Trophoblast cell (in vitro differentiated cells and primary cell): ENCODE data around the gene NT5DC1.

Experiments used
- DNase-seq, 2 donors: peaks; one replicate each; pipeline ENCODE4 v3.0.0-alpha.2; 2016
- H2AFZ ChIP-seq: 2 replicates; pipeline ENCODE4 v1.6.1; 2013; ENCODE audit warnings: low read length, moderate library complexity, mild to moderate bottlenecking; ENCODE audit not compliant: insufficient read depth, poor library complexity
- H2AK5ac ChIP-seq: 2 replicates; pipeline ENCODE4 v1.6.1; 2013; ENCODE audit warnings: mild to moderate bottlenecking, low read length
- H2BK120ac ChIP-seq: 2 replicates; pipeline ENCODE4 v1.6.1; 2013; ENCODE audit warnings: low read length, mild to moderate bottlenecking, moderate library complexity; ENCODE audit not compliant: insufficient read depth, poor library complexity
- H2BK12ac ChIP-seq: 2 replicates; pipeline ENCODE4 v1.6.1; 2013; ENCODE audit warnings: mild to moderate bottlenecking, low read length, moderate library complexity
- H2BK5ac ChIP-seq: 2 replicates; pipeline ENCODE4 v1.6.1; 2013; ENCODE audit warnings: low read length, low read depth, moderate library complexity, mild to moderate bottlenecking; ENCODE audit not compliant: poor library complexity
- H3K14ac ChIP-seq: 2 replicates; pipeline ENCODE4 v1.6.1; 2013; ENCODE audit warnings: mild to moderate bottlenecking, low read length
- H3K18ac ChIP-seq: 2 replicates; pipeline ENCODE4 v1.6.1; 2013; ENCODE audit warnings: mild to moderate bottlenecking, low read length
- H3K23ac ChIP-seq: 2 replicates; pipeline ENCODE4 v1.6.1; 2013; ENCODE audit warnings: low read length
- H3K27ac ChIP-seq: 2 replicates; pipeline ENCODE4 v1.5.1; 2013; ENCODE audit warnings: low read depth, mild to moderate bottlenecking, inconsistent platforms, low read length, moderate library complexity
- H3K27me3 ChIP-seq: 2 replicates; pipeline ENCODE4 v1.6.1; 2013; ENCODE audit warnings: inconsistent platforms, mild to moderate bottlenecking, low read length, moderate library complexity; ENCODE audit not compliant: insufficient read depth
- H3K36me3 ChIP-seq, 2 experiments: 1 replicate in 1 of 2; 2 replicates in 1 of 2; pipeline ENCODE4 v1.6.1; 2013; ENCODE audit warnings: low read length in 2 of 2, mild to moderate bottlenecking in 2 of 2, moderate library complexity in 1 of 2; ENCODE audit not compliant: insufficient read depth in 2 of 2, control insufficient read depth in 1 of 2
- H3K4ac ChIP-seq: 2 replicates; pipeline ENCODE4 v1.6.1; 2013; ENCODE audit warnings: low read depth, mild to moderate bottlenecking, low read length, moderate library complexity
- H3K4me1 ChIP-seq, 2 experiments: 1 replicate in 1 of 2; 2 replicates in 1 of 2; pipeline ENCODE4 v1.6.1; 2013; ENCODE audit warnings: low read length in 2 of 2, mild to moderate bottlenecking in 2 of 2, moderate library complexity in 1 of 2; ENCODE audit not compliant: insufficient read depth in 2 of 2, control insufficient read depth in 1 of 2
- H3K4me2 ChIP-seq: 2 replicates; pipeline ENCODE4 v1.6.1; 2013; ENCODE audit warnings: inconsistent platforms, mild to moderate bottlenecking, low read length, moderate library complexity
- H3K4me3 ChIP-seq: 2 replicates; pipeline ENCODE4 v1.5.1; 2013; ENCODE audit warnings: mild to moderate bottlenecking, low read depth, low read length, inconsistent platforms
- H3K79me1 ChIP-seq: one replicate; pipeline ENCODE4 v1.6.1; 2013; ENCODE audit warnings: low read length
- H3K79me2 ChIP-seq: 2 replicates; pipeline ENCODE4 v1.6.1; 2013; ENCODE audit warnings: low read length, mild to moderate bottlenecking; ENCODE audit not compliant: control insufficient read depth, insufficient read depth, poor library complexity
- H3K9ac ChIP-seq: 2 replicates; pipeline ENCODE4 v1.6.1; 2013; ENCODE audit warnings: mild to moderate bottlenecking, low read length
- H3K9me3 ChIP-seq: 2 replicates; pipeline ENCODE4 v1.6.1; 2013; ENCODE audit warnings: low read depth, mild to moderate bottlenecking, control low read depth, inconsistent platforms, low read length; ENCODE audit not compliant: insufficient read depth
- H4K12ac ChIP-seq: 2 replicates; pipeline ENCODE4 v1.6.1; 2013; ENCODE audit warnings: low read depth, mild to moderate bottlenecking, low read length, moderate library complexity
- H4K8ac ChIP-seq: 2 replicates; pipeline ENCODE4 v1.6.1; 2013; ENCODE audit warnings: low read depth, mild to moderate bottlenecking, low read length, moderate library complexity
- H4K91ac ChIP-seq: one replicate; pipeline ENCODE4 v1.6.1; 2013; ENCODE audit warnings: low read depth, mild to moderate bottlenecking, low read length, moderate library complexity
- WGBS: extraction: QIAGEN DNeasy Blood & Tissue Kit; methylation state at CpG from one replicate; pipeline ENCODE4 v1.1.7; 2013; ENCODE audit warnings: missing lambda C conversion rate; ENCODE audit not compliant: insufficient read length, insufficient coverage; ENCODE audit errors: extremely low coverage; 5-methylcytosine and 5-hydroxymethylcytosine counted together

Gene NT5DC1

GRCh38 chr6:116189472-116189871 lies 88.8 kb downstream of the NT5DC1 start:
- WGBS = no CpG with 5 or more reads among the region's 2 CpGs
- Histone ChIP-seq H3K4me2 (no peak overlapping the region), H3K23ac (no peak overlapping the region), H3K79me1 (no peaks in the 10 kb centered on the region), H3K9me3 (no peaks in the 10 kb centered on the region), H2BK120ac (no peak overlapping the region), H2BK12ac (no peak overlapping the region), H3K4me3 (no peak overlapping the region), H3K79me2 (no peaks in the 10 kb centered on the region), H3K36me3 (no peaks in the 10 kb centered on the region), H4K8ac (no peak overlapping the region), H2AFZ (no peak overlapping the region), H3K27me3 (no peaks in the 10 kb centered on the region), H4K12ac (no peak overlapping the region), H4K91ac (no peak overlapping the region), H2AK5ac (no peak overlapping the region), H3K18ac (no peak overlapping the region), H3K9ac (no peak overlapping the region), H3K14ac (no peak overlapping the region), H2BK5ac (no peak overlapping the region), H3K27ac (no peak overlapping the region), H3K4ac (no peak overlapping the region), H3K4me1 (peaks cover 0 to 5% of the 10 kb centered on the region in 2 experiments)
- no peak for DNase-seq

GRCh38 chr6:116190550-116190949 lies 89.9 kb downstream of the NT5DC1 start:
- H3K79me2 ChIP-seq = no peaks in the 10 kb centered on the region

GRCh38 chr6:116191881-116192280 lies 91.2 kb downstream of the NT5DC1 start:
- Histone ChIP-seq H3K9ac (no peak overlapping the region), H2AK5ac (no peak overlapping the region), H4K12ac (no peak overlapping the region), H2AFZ (no peak overlapping the region), H3K14ac (no peak overlapping the region), H3K18ac (no peak overlapping the region), H3K36me3 (no peaks in the 10 kb centered on the region), H3K4ac (no peak overlapping the region), H3K27me3 (no peaks in the 10 kb centered on the region), H2BK12ac (no peak overlapping the region), H3K4me2 (no peak overlapping the region), H3K79me2 (no peaks in the 10 kb centered on the region), H3K9me3 (no peaks in the 10 kb centered on the region), H2BK5ac (no peak overlapping the region), H4K91ac (no peak overlapping the region), H3K79me1 (no peaks in the 10 kb centered on the region), H3K4me1 (peaks cover 0 to 5% of the 10 kb centered on the region in 2 experiments), H3K4me3 (no peak overlapping the region), H3K27ac (no peak overlapping the region), H4K8ac (no peak overlapping the region), H2BK120ac (no peak overlapping the region), H3K23ac (no peak overlapping the region)
- DNase-seq = no peak
- no CpG with 5 or more reads among the region's 2 CpGs for WGBS

More at GRCh38 chr6:116190550-116190949, 89.9 kb downstream of the NT5DC1 start:
- Histone ChIP-seq H3K4ac (no peak overlapping the region), H4K12ac (no peak overlapping the region), H3K27ac (no peak overlapping the region), H4K91ac (no peak overlapping the region), H3K27me3 (no peaks in the 10 kb centered on the region), H3K9me3 (no peaks in the 10 kb centered on the region), H2BK12ac (no peak overlapping the region), H2AK5ac (no peak overlapping the region), H3K18ac (no peak overlapping the region), H2AFZ (no peak overlapping the region), H2BK5ac (no peak overlapping the region), H3K14ac (no peak overlapping the region), H3K9ac (no peak overlapping the region), H3K23ac (no peak overlapping the region), H3K4me3 (no peak overlapping the region), H3K4me2 (no peak overlapping the region), H2BK120ac (no peak overlapping the region), H3K36me3 (no peaks in the 10 kb centered on the region), H3K4me1 (peaks cover 0 to 5% of the 10 kb centered on the region in 2 experiments), H3K79me1 (no peaks in the 10 kb centered on the region), H4K8ac (no peak overlapping the region)
- DNase-seq = no peak
- WGBS = no CpG with 5 or more reads among the region's 4 CpGs

GRCh38 chr6:116192786-116193185 lies 92.1 kb downstream of the NT5DC1 start:
- H3K9me3 ChIP-seq = no peaks in the 10 kb centered on the region
- no peak overlapping the region for H2AFZ ChIP-seq
- WGBS = no CpG with 5 or more reads among the region's 3 CpGs

More at GRCh38 chr6:116192786-116193185, 92.1 kb downstream of the NT5DC1 start:
- Histone ChIP-seq H4K12ac (no peak overlapping the region), H3K27me3 (no peaks in the 10 kb centered on the region), H3K18ac (no peak overlapping the region), H3K79me1 (no peaks in the 10 kb centered on the region), H2BK12ac (no peak overlapping the region), H3K4me1 (peaks cover 0 to 7% of the 10 kb centered on the region in 2 experiments), H2AK5ac (no peak overlapping the region), H4K8ac (no peak overlapping the region), H3K79me2 (no peaks in the 10 kb centered on the region), H3K4me2 (no peak overlapping the region), H3K14ac (no peak overlapping the region), H3K4me3 (no peak overlapping the region), H3K27ac (no peak overlapping the region), H3K36me3 (no peaks in the 10 kb centered on the region), H3K4ac (no peak overlapping the region), H3K9ac (no peak overlapping the region), H2BK5ac (no peak overlapping the region), H2BK120ac (no peak overlapping the region), H3K23ac (no peak overlapping the region), H4K91ac (no peak overlapping the region)
- DNase-seq = no peak
